DMS53 treated with DMSO at 0.1 percent for 48 hours (cell line): ENCODE data around the gene MSL1.
A peak's percentile ranks its signal among the peaks of the same experiment; 100 is the strongest.

ENCODE experiments used
- DNase-seq: peaks from one replicate; lab custom pipeline; 2025; ENCODE audit not compliant: unreplicated experiment; lab: John Stamatoyannopoulos, UW

The MSL1 gene

GRCh38 chr17:40091691-40092397 lies 29.9 kb upstream of the MSL1 start:
- DNase-seq = no peak

GRCh38 chr17:40092581-40092980 lies 29.2 kb upstream of the MSL1 start:
- no peak for DNase-seq

- no peak for DNase-seq
Measured at GRCh38 chr17:40093005-40093579, 28.7 kb upstream of the MSL1 start.

- DNase-seq = no peak
Measured at GRCh38 chr17:40093580-40094201, 28.1 kb upstream of the MSL1 start.

GRCh38 chr17:40094874-40095273 lies 26.9 kb upstream of the MSL1 start:
- DNase-seq = no peak

- no peak for DNase-seq
Measured at GRCh38 chr17:40095351-40095943, 26.3 kb upstream of the MSL1 start.

GRCh38 chr17:40095944-40096791 lies 25.6 kb upstream of the MSL1 start:
- no peak for DNase-seq

GRCh38 chr17:40097087-40097486 lies 24.7 kb upstream of the MSL1 start:
- DNase-seq = no peak

- no peak for DNase-seq
Measured at GRCh38 chr17:40097931-40098845, 23.6 kb upstream of the MSL1 start.

- peak; percentile 86 for DNase-seq
Measured at GRCh38 chr17:40098846-40099618, 22.7 kb upstream of the MSL1 start.

- DNase-seq = no peak
Measured at GRCh38 chr17:40099619-40100418, 22.0 kb upstream of the MSL1 start.

GRCh38 chr17:40100419-40100668 lies 21.4 kb upstream of the MSL1 start, which contains the start of gene NR1D1:
Gene NR1D1 (minus strand): TSS chr17:40100589. CDS start chr17:40100094, 495 bp downstream.
- no peak for DNase-seq

- peak; percentile 88 for DNase-seq
Measured at GRCh38 chr17:40100669-40101366, 21.0 kb upstream of the MSL1 start.

- DNase-seq = no peak
Measured at GRCh38 chr17:40101367-40102210, 20.2 kb upstream of the MSL1 start.

- DNase-seq = no peak
Measured at GRCh38 chr17:40103071-40103661, 18.6 kb upstream of the MSL1 start.

GRCh38 chr17:40103688-40104087 lies 18.1 kb upstream of the MSL1 start:
- DNase-seq = no peak
